DND-41 (cell line): ENCODE results near the gene CEP192.

Source experiments
- ATAC-seq: fragments of 200-7000 bp; cut with Tn5 transposase; 3 replicates; pipeline ENCODE4 v1.9.1; 2021; ENCODE audit warnings: low read depth; ENCODE audit not compliant: insufficient read depth
- DNase-seq: peaks from one replicate; pipeline ENCODE4 v3.0.0-alpha.2; 2020
- H2AFZ ChIP-seq: 2 replicates; pipeline ENCODE4 v1.6.0; 2012; ENCODE audit warnings: low read depth, low read length
- H3K27ac ChIP-seq: 2 replicates; pipeline ENCODE4 v1.5.1; 2012; ENCODE audit warnings: low read length, inconsistent platforms
- H3K27me3 ChIP-seq: fragments of 200-600 bp; sonication (generic); 2 replicates; pipeline ENCODE4 v1.6.0; 2012; ENCODE audit warnings: low read length, mild to moderate bottlenecking, inconsistent platforms; ENCODE audit not compliant: insufficient read depth, poor library complexity
- H3K36me3 ChIP-seq: 2 replicates; pipeline ENCODE4 v1.5.1; 2012; ENCODE audit warnings: low read length, inconsistent platforms; ENCODE audit not compliant: insufficient read depth
- H3K4me1 ChIP-seq: 2 replicates; pipeline ENCODE4 v1.5.1; 2012; ENCODE audit warnings: mild to moderate bottlenecking, low read length; ENCODE audit not compliant: insufficient read depth
- H3K4me2 ChIP-seq: 2 replicates; pipeline ENCODE4 v1.6.0; 2012; ENCODE audit warnings: mild to moderate bottlenecking, moderate library complexity, low read length, inconsistent platforms; ENCODE audit not compliant: insufficient read depth
- H3K4me3 ChIP-seq, 2 experiments: fragments of 200-600 bp in 1 of 2; shearing (Covaris generic) in 1 of 2; 2 replicates each; pipeline ENCODE4 v1.5.1; 2012 to 2016; ENCODE audit warnings: inconsistent platforms in 2 of 2, low read length in 2 of 2, mild to moderate bottlenecking in 2 of 2, low read depth in 1 of 2, moderate library complexity in 1 of 2
- H3K79me2 ChIP-seq: 2 replicates; pipeline ENCODE4 v1.6.0; 2012; ENCODE audit warnings: low read length, inconsistent platforms; ENCODE audit not compliant: insufficient read depth
- H3K9ac ChIP-seq: 2 replicates; pipeline ENCODE4 v1.6.0; 2012; ENCODE audit warnings: low read depth, mild to moderate bottlenecking, inconsistent platforms, low read length, moderate library complexity
- H3K9me3 ChIP-seq: 2 replicates; pipeline ENCODE4 v1.5.1; 2012; ENCODE audit warnings: low read length, moderate library complexity, mild to moderate bottlenecking, inconsistent platforms; ENCODE audit not compliant: insufficient read depth, severe bottlenecking
- H4K20me1 ChIP-seq: 2 replicates; pipeline ENCODE4 v1.6.0; 2012; ENCODE audit warnings: low read length; ENCODE audit not compliant: insufficient read depth
- CTCF ChIP-seq: IDR thresholded peaks from 2 replicates; pipeline ENCODE4 v1.5.1; 2012; ENCODE audit warnings: borderline replicate concordance, low read length, moderate library complexity, mild to moderate bottlenecking; ENCODE audit not compliant: poor library complexity, severe bottlenecking; ENCODE audit errors: extremely low read depth
- EZH2 ChIP-seq: IDR thresholded peaks from 3 replicates; pipeline ENCODE4 v1.6.1; 2012; ENCODE audit warnings: borderline replicate concordance, low read depth, mild to moderate bottlenecking, moderate library complexity, low read length, inconsistent platforms; ENCODE audit not compliant: severe bottlenecking

The CEP192 gene

GRCh38 chr18:13018374-13018773 lies 27.2 kb downstream of the CEP192 start:
- H3K4me2 ChIP-seq: no peak overlapping the region
- H3K27me3 ChIP-seq: no peaks in the 10 kb centered on the region
- no peak overlapping the region for H3K4me3 ChIP-seq
- no peak overlapping the region for H3K27ac ChIP-seq
- H4K20me1 ChIP-seq: peaks cover 4% of the 10 kb centered on the region; the same call in 1 of the 2 replicates
- H2AFZ ChIP-seq: no peak overlapping the region
- no peaks in the 10 kb centered on the region for H3K4me1 ChIP-seq
- H3K36me3 ChIP-seq: peaks cover 98% of the 10 kb centered on the region
- peaks cover 36% of the 10 kb centered on the region for H3K79me2 ChIP-seq
- TF ChIP-seq CTCF (no peak), EZH2 (no peak)
- ATAC-seq (no peak), DNase-seq (no peak)
- H3K9me3 ChIP-seq: no peaks in the 10 kb centered on the region
- no peak overlapping the region for H3K9ac ChIP-seq

- H3K36me3 ChIP-seq: peaks cover 96% of the 10 kb centered on the region
- H3K9me3 ChIP-seq: no peaks in the 10 kb centered on the region
- no peak overlapping the region for H3K4me2 ChIP-seq
- H3K4me3 ChIP-seq: no peak overlapping the region
- ATAC-seq (no peak), DNase-seq (no peak)
- no peak overlapping the region for H3K9ac ChIP-seq
- no peak for TF ChIP-seq CTCF
- TF ChIP-seq EZH2: no peak
- H3K79me2 ChIP-seq: peaks cover 45% of the 10 kb centered on the region
- no peak overlapping the region for H3K27ac ChIP-seq
- peaks cover 4% of the 10 kb centered on the region; the same call in 1 of the 2 replicates for H4K20me1 ChIP-seq
- no peaks in the 10 kb centered on the region for H3K27me3 ChIP-seq
- no peaks in the 10 kb centered on the region for H3K4me1 ChIP-seq
- no peak overlapping the region for H2AFZ ChIP-seq
Observed at GRCh38 chr18:13019301-13019700, 28.1 kb downstream of the CEP192 start.

- H3K4me1 ChIP-seq: no peaks in the 10 kb centered on the region
- no peaks in the 10 kb centered on the region for H3K27me3 ChIP-seq
- no peaks in the 10 kb centered on the region for H3K9me3 ChIP-seq
- H3K27ac ChIP-seq: no peak overlapping the region
- H3K4me3 ChIP-seq: no peak overlapping the region
- DNase-seq: no peak
- H3K9ac ChIP-seq: no peak overlapping the region
- no peak for ATAC-seq
- peaks cover 90% of the 10 kb centered on the region for H3K36me3 ChIP-seq
- no peak overlapping the region for H2AFZ ChIP-seq
- H3K4me2 ChIP-seq: no peak overlapping the region
- TF ChIP-seq CTCF: no peak
- no peak for TF ChIP-seq EZH2
- 0 out of 2 replicates have a peak, but pooled peaks cover 5% of the 10 kb centered on the region for H4K20me1 ChIP-seq
- peaks cover 60% of the 10 kb centered on the region for H3K79me2 ChIP-seq
Observed at GRCh38 chr18:13022644-13023043, 31.5 kb downstream of the CEP192 start.

- H3K9ac ChIP-seq: no peak overlapping the region
- peaks cover 88% of the 10 kb centered on the region for H3K36me3 ChIP-seq
- no peaks in the 10 kb centered on the region for H3K4me1 ChIP-seq
- no peak overlapping the region for H2AFZ ChIP-seq
- no peak overlapping the region for H3K27ac ChIP-seq
- H3K9me3 ChIP-seq: no peaks in the 10 kb centered on the region
- no peak for ATAC-seq
- no peaks in the 10 kb centered on the region for H3K27me3 ChIP-seq
- no peak overlapping the region for H3K4me2 ChIP-seq
- H3K79me2 ChIP-seq: peaks cover 65% of the 10 kb centered on the region
- H4K20me1 ChIP-seq: 0 out of 2 replicates have a peak, but pooled peaks cover 5% of the 10 kb centered on the region
- TF ChIP-seq EZH2 (no peak), CTCF (no peak)
- no peak overlapping the region for H3K4me3 ChIP-seq
- no peak for DNase-seq
Observed at GRCh38 chr18:13025233-13025632, 34.1 kb downstream of the CEP192 start.
